HT1080 (cell line): Measurements from ENCODE around the gene TRPM3. TPM values are rescaled to one million over a fixed set of nuclear protein-coding genes. Genes with fewer than 3 reads are reported as not detected.

Experiments
- DNase-seq: peaks from one replicate; pipeline ENCODE4 v3.0.0-alpha.2; 2015; ENCODE audit warnings: low read depth
- total RNA-seq: library from RNA; depleted of rRNA; stranded (reverse); fragments of >200 nt; shearing (Covaris generic); gene quantifications from 2 replicates; pipeline ENCODE4 v1.2.3, GENCODE V29; 2014

The TRPM3 gene
- total RNA-seq, 1 experiment from 2014 or later = not detected

DNA sequence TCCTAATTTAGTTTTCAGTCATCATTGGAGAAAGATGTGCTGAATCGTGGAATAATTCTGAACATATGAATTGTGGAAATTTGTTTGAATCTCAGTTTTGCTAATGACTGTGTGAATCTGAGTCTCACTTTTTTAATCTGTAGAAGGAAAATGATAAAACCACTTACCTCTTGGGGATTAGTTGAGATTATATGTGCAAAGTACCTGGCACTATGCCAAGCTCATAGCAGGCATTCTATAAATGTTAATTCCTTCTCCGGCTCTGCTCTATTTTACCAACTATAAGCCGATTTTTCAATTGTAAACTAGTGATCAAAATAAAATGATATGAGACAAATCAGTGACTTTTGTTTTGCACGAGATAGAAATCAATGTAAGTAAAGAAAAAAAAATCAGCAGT, 290.8 kb downstream of the TRPM3 start:
- DNase-seq = no peak

DNA sequence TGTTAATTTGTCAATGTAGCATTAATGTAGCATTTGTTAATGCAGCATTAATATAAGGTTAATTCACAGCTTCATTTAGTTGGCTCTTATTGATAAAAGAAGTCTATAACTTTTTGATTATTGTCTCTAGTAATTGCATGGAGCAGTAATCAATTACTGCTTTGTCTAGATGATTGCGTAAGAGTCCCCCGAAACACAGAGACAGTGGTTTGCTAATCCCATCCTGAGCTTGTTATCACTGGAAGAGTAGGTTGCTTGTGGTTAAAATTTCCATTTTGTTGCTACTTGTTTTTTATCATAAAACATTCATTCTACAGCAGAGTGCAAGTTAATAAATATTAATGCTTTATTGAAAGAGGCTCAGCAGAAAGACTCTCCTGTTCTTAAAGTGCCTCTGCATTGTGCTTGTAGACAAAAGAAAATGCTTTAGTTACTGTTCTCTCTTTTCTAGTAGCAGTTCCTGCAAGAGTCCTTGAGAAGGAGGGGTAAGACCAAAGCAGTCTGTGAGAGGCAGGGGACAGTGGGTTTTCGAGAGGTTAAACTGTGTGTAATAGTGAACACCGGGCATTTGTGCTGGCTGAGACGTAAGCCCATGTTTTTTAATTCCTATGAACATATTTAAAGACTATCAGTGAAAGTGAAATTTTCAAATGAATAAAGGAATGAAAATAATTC, 291.7 kb downstream of the TRPM3 start:
- DNase-seq = no peak

DNA sequence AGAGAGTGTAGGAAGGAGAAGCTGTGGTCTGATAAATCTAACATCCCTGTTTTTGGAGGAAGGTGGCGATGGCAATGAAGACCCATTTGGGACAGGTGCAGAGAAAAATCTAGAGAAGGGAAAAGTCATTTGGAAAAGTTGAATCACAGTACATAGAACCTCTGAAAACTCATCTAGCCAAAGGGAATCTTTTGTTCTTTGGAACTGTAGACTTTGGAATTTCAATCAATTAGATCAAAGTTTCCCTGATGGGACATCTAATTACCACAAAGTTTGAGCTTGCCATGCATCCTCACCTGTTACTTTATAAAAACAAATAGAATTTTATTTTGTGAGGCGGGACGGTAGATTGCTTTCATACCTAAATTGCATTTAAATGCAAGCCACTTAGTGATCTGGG, 294.9 kb downstream of the TRPM3 start:
- no peak for DNase-seq

DNA sequence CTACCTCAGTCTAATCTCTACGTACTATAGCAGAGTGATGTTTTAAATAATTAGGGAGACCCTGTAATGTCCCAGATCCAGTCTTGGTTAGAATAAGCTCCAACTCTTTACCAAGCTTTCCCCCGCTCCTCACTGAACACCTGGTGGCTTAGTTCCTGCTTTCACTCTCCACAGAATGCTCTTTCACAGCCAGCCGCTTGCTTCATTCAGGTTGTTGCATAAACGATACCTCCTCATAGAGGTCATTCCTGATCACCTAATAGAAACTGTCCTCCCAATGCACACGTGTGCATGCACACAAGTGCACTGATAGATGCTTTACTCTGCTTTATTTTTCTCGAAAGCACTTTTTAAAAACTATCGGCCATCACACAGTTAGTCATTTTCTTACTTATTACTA, 298.1 kb downstream of the TRPM3 start:
- no peak for DNase-seq

DNA sequence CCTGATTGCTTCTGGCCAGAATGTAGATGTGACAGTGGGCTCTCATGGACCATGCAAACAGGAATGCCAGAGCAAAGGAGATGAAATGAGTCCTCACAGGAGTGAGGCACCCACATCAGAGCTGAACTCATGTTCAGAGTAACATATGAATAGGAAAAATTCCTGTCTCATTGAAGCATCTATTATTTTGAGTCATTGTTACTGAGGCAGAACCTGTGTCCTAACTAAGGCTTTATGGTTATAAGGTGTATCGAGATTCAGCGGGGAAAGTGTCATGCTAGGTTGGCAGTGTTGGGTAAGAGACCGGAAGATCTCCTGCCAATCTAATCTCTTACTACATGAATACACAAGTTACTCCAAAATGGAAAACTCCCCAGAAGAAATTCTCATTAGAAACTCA, 304.1 kb downstream of the TRPM3 start:
- no peak for DNase-seq

DNA sequence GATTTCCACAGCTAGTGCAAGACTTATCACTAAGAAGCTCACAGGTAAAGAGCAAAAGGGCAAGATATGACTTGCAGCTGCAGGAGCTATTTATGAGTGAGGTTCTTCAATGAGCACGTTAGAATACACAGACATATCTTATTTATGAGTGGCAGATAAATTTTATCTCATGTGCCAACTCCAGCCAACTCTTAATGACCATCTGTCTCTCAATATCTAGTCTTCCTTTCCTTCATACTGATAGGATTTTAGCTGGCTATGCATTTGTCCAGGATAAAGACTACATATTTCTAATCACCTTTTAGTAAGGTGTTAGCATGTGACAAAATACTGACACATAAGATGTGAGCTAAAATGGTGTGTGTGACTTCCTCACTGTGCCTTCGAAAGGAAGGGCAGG, 304.5 kb downstream of the TRPM3 start:
- no peak for DNase-seq

DNA sequence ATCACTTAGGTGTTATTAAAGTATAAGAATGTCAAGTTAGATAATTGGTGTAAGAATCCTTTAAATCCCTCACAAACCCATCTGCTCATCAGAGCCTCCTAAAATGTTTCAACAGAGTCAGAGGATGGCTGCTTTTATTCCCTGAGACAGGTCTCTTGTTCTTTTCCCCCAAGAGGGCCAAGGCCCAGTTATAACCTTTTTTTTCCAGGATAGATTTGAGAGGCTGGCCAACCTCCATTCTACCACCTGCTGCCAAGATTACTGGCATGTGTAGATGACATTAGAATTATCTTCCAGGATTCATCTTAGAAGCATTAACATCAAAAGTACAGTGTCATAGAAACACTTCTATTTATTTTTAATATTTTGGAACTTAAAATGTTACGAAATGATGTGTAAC, 305.1 kb downstream of the TRPM3 start:
- no peak for DNase-seq

DNA sequence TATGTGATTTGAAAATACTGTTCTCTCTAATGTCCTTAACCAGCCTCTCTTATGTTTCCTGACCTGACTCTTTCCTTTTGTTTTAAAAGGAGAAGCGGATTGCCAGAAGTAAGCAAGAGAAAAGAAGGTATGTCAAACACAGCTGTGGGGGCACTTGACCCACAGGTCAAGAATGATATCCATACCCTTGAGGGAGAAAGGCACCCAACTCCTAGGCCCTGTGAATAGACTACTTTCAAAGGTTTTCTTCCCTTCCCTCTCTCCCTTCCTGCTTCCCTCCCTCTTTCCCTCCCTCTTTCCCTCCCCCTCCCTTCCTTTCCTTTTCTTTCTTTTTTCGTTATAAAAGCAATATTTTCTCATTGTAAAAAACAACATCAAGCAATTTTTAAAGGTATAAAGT, 306.8 kb downstream of the TRPM3 start:
- DNase-seq = no peak

DNA sequence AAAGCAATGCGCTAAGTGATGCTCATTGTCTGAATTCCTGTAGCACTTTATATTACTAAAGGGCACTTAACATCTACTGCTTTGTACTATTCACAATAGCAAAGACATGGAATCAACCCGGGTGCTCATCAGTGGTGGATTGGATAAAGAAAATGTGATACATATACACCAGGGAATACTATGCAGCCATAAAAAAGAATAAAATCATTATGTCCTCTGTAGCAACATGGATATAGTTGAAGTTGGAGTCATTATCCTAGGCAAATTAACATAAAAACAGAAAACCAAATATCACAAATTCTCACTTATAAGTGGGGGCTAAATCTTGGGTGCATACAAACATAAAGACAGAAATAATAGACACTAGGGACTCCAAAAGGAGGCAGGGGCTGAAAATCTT, 308.3 kb downstream of the TRPM3 start:
- no peak for DNase-seq

DNA sequence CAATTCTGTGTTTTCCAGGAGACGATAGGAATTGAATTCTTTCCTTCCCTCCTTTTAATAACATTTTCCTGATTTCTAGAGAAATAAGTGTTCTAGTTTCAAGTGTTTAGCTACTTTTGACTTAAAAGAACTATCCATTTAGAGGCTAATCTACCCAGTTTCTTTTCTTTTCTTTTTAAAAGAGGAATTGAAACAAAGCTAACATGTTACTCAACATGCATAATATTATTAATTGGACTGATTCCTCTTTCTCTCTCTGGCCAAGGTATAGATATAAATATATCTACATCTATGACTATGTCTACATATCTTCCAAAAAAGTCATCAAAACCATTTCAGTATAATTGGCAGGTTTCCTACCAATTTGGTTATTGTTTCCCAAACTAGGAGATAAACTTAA, 309.8 kb downstream of the TRPM3 start:
- DNase-seq = no peak

DNA sequence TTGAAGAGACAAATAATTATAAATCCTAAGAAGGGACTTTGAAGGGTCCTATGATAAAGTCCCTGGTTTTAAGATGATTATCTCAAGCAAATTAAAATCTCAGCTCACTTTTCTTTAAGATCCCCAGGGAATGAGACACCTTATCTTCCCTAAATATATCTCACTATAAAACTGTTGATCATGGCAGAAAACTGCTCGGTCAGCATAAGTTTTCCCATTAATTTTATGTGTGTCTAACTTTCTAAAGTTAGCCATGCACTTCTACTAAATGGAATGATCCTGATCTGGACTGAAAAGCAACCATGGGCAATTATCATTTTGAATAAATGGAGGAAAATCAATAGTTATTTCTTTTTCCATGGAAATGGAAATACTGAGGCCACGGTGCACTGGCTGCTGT, 314.5 kb downstream of the TRPM3 start:
- no peak for DNase-seq

DNA sequence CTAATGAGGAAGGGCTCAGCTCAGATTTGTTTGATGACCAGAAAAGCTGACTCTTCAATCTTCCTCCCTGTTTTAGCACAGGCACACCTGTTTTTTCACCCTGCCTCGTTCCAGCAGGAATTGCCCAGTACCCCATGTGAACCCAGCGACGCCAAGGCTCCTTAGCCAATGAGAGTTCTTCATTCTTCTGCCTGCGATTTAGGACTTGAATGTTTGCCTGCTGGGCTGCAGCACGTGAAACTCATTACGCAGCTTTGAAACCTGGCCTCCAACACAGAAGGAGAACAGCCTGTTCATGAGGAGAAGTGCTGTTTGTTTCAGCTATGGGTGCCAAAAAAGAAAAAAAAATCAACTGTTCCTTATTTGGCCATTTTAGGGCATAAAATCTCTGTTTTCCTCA, 315.5 kb downstream of the TRPM3 start:
- DNase-seq = no peak

DNA sequence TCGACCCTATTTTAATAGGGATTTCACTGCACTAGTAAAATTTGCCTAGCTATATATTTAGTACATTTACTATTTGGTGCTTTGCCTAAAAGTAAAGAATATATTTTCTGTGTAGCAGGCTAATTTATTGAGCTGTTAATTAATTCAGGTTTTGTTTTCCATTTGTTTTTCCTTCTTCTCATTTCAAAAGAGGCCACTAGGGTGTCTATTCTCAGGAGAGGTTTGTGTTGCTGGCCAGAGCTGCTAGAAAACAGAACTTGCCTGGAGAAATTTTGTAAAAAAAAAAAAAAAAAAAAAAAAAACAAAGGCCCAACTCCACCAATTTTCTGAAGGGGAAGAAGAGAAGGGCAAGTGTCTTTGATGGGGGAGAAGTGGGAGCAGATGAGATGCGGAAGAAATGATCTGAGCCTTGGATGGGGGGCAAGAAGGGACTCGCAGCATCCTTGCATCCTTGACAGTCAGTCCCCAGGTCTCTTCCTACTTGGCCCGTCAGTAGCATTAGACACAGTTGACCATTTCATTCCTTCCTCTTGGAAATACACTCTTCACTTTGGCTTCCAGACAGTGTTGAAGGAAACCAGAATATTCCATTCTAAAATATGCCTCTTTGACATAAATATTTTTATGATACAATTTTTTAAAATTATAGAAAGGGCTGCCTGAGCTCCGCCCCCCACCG, 318.5 kb downstream of the TRPM3 start:
- DNase-seq = no peak

DNA sequence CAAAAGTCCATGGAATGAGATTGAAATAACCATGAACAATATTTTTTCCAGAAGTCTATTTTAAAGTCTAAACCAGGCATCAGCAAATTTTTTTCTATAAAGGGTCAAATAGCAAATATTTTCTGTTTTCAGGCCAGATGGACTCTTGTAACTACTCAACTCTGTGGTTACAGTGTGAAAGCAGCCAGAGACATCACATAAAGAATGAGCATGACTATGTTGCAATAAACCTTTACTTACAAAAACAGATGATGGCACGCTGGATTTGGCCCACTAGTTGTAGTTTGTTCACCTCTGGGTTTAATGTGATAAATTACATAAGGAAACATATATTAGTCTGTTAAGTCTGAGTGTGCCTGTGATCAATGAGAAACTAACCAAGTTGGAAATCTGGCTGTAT, 319.2 kb downstream of the TRPM3 start:
- no peak for DNase-seq

DNA sequence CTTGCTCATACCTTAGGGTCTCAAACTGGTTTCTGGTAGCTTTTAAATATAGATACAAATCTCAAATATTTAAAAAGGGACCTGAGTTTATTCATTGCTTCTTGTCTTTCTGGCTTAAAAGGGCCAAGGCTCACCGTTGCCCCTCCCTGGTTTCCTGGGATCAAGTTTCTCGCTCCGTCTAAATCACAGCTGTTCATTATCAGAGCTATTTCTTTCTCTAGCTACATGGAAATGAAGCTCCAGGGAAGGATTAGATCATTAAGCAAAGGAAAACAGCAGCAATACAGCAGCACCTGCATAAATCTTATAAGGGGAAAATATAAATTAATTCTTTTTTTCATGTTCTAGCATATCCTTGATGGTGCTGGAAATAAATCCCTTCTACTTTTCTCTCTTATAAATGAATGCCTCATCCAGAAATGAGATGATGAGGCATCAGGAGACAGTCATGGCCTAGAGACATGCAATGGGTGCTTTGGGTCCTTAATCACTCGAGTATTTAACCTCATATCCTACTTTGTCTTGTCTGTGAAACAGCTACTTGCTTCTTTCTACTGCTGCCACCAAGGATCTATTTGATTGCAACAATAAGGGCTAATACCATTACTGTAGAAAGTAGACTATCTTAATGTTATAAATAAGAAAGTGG, 320.1 kb downstream of the TRPM3 start:
- DNase-seq = no peak

DNA sequence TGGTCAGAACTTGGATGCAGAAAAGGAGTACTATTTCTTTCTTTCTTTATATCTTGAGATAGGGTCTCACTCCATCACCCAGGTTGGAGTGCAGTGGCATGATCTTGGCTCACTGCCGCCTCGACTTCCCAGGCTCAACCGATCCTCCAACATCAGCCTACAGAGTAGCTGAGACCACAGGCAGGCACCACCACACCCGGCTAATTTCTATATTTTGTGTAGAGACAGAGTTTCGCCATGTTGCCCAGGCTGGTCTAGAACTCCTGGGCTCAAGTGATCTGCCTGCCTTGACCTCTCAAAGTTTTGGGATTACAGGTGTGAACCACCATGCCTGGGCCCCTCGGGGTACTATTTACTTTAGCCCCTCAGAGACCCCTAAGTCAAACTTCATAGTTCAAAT, 323.4 kb downstream of the TRPM3 start:
- no peak for DNase-seq

DNA sequence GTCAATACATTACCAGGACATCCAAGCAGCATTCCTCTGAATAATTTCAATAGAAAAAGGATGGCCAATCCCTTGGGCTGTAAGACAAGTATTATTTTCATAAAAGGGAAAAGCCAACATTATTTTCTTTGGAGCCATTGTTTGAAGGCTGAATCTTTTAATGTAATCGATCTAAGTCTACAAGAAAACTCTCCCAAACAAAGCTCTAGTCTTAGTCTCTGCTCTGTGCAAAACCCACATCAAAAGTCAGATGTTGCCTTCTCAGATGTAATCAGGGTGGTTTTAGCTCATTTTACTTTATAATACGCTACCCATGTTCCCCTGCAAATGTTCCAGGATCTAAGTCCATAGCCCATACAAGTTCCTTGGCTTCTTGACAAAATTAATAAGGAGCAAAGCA, 325.6 kb downstream of the TRPM3 start:
- no peak for DNase-seq

DNA sequence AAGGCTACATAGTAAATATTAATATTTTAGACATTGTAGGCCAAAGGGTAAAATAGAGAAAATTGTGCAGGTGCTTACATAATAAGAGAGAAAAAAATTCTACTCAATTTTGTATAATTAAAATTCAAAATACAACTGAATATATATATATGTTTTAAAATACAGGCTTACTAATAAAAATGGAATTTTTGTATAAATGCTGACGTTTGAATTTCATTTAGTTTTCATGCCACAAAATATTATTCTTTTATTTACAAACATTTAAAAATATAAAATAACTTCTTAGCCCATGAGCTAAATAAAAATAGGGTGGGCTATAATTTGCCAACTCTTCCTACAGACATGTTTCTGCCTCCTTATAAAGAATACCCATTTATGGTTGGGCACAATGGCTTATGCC, 328.6 kb downstream of the TRPM3 start:
- no peak for DNase-seq

DNA sequence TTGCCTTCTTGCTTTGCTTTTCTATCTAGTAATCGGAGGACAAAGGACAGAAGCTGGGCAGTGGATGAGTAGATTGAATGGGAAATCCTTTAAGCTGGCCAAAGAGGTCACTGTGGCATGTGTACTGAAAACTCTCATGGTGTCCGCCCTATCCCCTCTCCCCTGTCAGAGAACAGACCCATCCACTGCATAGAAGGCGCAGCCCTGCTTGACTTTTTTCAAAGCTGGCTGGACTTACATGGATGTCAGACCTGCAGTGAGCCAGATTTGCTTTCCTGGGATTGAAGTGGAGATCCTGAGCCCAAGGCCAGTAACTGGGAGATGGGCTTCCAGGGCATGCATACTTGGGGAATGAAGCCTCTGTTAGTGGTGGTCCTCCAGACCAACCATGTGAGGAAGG, 329.5 kb downstream of the TRPM3 start:
- no peak for DNase-seq

DNA sequence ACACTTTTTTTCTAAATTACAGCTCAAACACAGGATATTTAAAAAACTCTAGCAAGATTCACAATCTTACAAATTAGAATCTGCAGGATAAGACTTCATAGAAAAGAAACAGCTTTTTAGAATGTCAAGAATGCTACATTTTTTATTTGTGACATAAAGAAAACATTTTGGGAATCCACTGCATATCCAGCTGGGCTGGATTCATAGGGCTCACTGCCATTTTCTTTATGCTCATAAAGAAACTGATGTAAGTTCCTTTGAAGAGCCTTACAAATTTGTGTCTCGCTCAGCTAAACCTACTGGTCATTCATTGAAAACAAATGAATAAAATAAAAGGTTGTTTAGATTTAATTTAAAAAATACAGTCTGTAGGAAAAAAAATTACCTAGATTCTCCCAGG, 332.3 kb downstream of the TRPM3 start:
- no peak for DNase-seq

DNA sequence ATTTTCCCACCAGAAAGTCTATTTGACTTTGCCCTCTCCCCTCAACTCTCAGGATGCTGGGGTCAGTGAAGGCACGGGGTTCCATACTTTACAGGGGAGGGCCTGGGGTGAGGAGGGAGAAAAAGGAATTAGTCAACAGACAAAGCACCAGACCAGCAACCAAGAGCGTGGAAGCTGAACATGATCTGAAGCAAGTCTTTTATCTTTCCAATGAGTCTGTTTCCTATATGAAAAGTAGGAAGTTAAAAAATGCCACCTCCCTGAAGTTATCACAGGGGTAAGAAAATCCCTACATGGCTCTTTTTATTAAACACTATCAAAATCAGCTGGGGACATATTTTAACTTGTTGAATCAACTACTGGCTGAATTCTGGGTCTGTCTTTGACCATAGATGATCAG, 337.0 kb downstream of the TRPM3 start:
- no peak for DNase-seq

DNA sequence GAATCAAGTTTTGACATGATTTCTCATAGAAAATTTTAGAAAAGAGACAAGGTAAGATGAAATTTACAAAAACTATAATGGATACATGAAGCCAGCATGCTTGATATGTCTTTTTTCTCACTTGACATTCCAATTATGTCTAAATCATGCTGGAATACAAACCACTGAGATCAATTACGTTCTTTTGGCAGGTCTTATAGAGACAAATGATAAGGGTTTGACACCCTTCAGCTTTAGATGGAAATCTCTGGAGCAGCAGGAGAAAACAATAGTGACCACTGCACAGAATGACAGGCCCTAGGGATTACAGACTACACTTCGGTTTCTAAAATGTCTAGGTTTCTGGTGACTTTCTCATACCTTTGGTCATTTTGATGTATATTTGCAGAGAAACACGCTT, 342.9 kb downstream of the TRPM3 start:
- DNase-seq = no peak

DNA sequence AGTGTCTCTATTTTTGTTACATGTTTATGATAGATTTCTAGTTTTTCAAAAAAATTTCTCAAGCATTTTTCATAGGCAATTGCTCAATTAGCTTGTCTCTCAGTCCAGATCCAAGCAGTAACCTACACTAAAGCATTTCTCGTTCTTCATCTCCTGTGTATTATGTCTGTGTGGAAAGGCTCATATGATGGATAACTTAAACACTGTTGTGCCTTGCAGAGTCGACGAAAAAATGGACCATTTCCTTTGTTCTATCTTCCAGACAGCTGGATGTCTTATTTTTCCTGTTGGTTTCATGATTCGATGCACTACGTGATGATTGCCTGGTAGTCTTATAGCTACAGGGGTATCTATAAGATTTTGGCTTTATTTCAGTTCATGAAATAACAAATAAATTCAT, 347.8 kb downstream of the TRPM3 start:
- DNase-seq = no peak
